SK-N-MC (cell line): ENCODE results near the gene ACTA2.

Experiments
- EZH2 ChIP-seq: fragments of 200-600 bp; sonication (generic); IDR thresholded peaks from one replicate; pipeline ENCODE4 v1.6.1; 2017; ENCODE audit warnings: antibody characterized with exemption
- FOXP2 ChIP-seq: optimal IDR thresholded peaks from 2 replicates; pipeline ENCODE3; 2011; ENCODE audit warnings: mild to moderate bottlenecking, moderate library complexity; ENCODE audit not compliant: insufficient read depth; ENCODE audit errors: extremely low read length, control extremely low read depth

- TF ChIP-seq EZH2 (no peak), FOXP2 (no peak)
These were observed 32.0 kb upstream of the ACTA2 start for GRCh38 chr10:88984525-88984924.
